ENCODE results near the gene PPIL3.

- TF ChIP-seq CTCF (IDR thresholded peaks at IDR 0.05) (no peak), POLR2A (IDR thresholded peaks at IDR 0.05) (no peak)
These were observed 43.1 kb downstream of the PPIL3 start for GRCh38 chr2:200845669-200846325.
